ENCODE measurements around the gene MBOAT1.

Gene MBOAT1

DNA sequence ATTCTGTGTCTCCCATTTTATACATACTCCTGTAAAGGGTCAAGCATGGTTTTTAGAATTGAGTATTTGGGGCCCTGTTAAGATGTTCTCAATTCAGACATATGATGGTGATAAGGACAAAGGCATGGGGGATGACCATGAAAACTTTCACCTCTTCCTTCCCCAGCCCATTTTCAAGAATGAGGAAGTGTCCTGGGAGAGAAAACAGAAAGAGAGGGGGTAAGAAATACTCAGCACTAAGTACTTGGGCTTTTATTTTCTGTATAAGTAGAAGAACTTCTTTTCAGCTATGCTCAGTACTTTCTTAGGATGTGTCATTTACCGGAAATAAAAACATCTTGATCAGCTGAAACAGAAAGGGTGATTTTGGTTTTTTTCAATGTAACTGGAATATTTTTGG is 10.9 kb upstream of the MBOAT1 start:
- no peak for DNase-seq (ENCODE audit: low read depth)
- H3K4me3 ChIP-seq (ENCODE audit: low read depth, low read length), result no peak overlapping the region
- TF ChIP-seq, protein P1, sequence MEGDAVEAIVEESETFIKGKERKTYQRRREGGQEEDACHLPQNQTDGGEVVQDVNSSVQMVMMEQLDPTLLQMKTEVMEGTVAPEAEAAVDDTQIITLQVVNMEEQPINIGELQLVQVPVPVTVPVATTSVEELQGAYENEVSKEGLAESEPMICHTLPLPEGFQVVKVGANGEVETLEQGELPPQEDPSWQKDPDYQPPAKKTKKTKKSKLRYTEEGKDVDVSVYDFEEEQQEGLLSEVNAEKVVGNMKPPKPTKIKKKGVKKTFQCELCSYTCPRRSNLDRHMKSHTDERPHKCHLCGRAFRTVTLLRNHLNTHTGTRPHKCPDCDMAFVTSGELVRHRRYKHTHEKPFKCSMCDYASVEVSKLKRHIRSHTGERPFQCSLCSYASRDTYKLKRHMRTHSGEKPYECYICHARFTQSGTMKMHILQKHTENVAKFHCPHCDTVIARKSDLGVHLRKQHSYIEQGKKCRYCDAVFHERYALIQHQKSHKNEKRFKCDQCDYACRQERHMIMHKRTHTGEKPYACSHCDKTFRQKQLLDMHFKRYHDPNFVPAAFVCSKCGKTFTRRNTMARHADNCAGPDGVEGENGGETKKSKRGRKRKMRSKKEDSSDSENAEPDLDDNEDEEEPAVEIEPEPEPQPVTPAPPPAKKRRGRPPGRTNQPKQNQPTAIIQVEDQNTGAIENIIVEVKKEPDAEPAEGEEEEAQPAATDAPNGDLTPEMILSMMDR (IDR thresholded peaks at IDR 0.05; ENCODE audit: low read depth, low read length, missing control alignments), result no peak

DNA sequence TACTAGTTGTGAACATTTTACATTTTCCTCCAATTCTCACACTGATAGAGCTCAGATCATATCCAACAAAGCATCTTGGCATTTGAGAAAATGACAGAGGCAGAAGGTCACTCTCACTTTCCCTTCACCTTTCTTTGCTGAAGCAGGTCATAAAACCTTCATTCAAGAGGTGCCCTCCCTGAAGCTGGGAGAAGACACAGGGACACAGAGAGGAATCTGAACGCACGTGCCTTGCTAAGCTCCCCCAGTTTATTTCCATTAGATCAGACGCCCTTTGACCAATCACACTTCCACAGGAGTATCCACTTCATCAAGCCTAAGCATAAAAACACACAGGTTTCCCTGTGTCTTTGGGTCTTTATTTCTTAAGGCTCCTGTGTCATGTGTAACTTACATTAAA is 9.2 kb upstream of the MBOAT1 start:
- no peak overlapping the region for H3K4me3 ChIP-seq (ENCODE audit: low read depth, low read length)
- no peak for DNase-seq (ENCODE audit: low read depth)
- TF ChIP-seq, protein P1 (IDR thresholded peaks at IDR 0.05; ENCODE audit: low read depth, low read length, missing control alignments), result no peak

DNA sequence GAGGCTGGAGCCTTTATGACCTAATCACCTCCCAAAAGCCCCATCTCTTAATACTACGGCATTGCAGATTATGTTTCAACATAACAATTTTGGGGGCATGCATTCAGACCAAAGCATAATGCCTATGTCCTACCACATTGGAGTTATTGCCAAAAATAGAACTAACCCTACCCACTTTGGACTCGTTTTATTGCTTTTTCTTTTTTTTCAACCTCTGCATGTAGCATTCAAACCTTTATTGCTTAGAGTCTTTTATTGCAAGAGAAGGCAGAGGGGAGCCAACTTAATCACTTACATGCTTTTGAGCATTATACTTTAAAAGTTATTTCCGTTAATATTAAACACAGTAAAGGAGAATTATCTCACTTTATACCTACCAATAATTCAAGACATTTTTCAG is 8.1 kb upstream of the MBOAT1 start:
- TF ChIP-seq, protein P1 (IDR thresholded peaks at IDR 0.05; ENCODE audit: low read depth, low read length, missing control alignments), result no peak
- no peak overlapping the region for H3K4me3 ChIP-seq (ENCODE audit: low read depth, low read length)
- no peak for DNase-seq (ENCODE audit: low read depth)

DNA sequence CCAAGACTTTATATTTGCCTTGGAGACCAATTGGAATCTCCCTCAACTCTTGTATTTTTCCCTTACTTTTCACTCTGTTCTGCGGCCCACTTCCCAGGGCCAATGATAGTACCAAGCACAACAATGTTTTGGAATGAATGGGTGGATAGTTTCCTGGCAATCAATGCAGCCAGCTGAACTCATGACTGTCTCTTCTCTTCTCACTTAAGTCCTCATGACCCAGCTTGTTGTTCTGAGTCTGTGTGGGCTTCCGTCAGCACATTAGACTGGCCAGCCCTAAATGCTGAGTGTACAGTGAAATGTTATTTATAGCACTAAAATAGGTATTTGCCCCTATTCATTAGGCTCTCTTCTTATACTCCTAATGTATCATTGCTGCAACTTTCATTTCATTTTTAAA is 5.6 kb upstream of the MBOAT1 start:
- H3K4me3 ChIP-seq (ENCODE audit: low read depth, low read length), result no peak overlapping the region
- no peak for DNase-seq (ENCODE audit: low read depth)
- TF ChIP-seq, protein P1 (IDR thresholded peaks at IDR 0.05; ENCODE audit: low read depth, low read length, missing control alignments), result no peak

DNA sequence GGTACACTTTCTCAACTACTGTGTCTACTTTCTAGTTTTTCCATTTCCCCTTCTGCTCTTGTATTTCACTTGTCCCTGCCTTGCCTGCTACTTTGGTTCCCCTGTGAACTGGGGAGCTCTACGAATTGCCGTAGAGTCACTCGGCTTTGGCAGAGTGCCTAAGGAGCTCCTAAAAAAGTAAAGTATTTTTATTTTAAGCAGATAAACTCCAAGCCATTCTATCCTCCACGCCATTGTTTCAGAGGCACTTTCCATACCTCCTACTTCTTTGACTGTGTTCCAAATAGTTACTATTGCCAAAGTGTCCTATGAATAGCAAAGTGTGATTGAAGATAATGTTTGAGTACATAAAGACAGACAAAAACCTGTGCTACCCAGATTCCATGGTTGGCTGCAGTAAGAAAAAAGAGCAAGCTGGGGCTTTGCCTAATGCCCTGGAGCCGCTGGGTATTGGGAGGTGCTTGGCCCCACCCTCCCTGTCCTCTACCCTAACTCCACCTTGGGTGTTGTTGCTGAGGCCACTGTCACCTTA is 5.1 kb upstream of the MBOAT1 start:
- no peak for DNase-seq (ENCODE audit: low read depth)
- H3K4me3 ChIP-seq (ENCODE audit: low read depth, low read length), result no peak overlapping the region
- TF ChIP-seq, protein P1 (IDR thresholded peaks at IDR 0.05; ENCODE audit: low read depth, low read length, missing control alignments), result no peak

DNA sequence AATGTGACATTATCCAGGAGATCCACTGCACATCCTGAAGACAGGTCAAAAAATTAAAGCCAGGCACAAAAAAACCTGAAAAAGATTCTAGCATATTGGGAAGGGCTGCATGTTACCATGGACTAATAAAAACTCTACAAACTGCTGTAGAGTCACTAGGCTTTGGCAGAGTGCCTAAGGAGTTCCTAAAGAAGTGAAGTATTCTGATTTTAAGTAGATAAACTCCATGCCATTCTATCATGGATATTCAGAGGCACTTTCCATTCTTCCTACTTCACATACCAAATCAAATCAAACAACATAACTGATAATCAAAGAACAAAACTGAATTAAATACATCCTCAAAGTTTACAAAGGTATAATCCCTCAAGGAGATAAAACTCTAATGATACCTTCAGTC is 3.0 kb upstream of the MBOAT1 start:
- DNase-seq (ENCODE audit: low read depth), result no peak
- H3K4me3 ChIP-seq (ENCODE audit: low read depth, low read length), result no peak overlapping the region
- TF ChIP-seq, protein P1 (IDR thresholded peaks at IDR 0.05; ENCODE audit: low read depth, low read length, missing control alignments), result no peak

DNA sequence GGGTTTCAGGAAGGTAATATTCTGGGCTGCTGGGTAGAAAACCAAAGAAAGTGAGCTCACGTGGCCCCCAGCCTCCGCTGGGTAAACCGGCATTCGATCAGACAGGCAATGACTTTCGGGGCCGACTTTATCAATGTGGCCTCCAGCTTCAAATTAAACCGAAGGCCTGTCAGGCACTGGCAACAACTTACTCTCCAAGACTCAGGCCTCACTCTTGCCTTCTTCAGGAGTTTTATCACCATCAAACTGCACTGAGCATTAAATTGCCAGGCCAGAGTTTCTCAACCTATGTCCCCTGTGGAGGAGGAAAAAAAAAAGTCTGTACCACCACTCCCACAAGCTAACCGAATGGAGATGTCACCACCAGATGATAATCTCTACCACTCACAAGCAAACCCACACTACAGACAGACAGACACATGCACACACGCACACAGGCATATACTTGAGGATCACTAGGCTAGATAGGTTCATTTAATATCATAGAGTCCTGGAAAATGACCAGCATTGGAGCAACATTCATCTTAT is 1.1 kb upstream of the MBOAT1 start:
- no peak for DNase-seq (ENCODE audit: low read depth)
- peak overlapping the region; percentile 54 for H3K4me3 ChIP-seq (ENCODE audit: low read depth, low read length)

More for the DNA sequence above, 1.1 kb upstream of the MBOAT1 start:
- TF ChIP-seq, protein P1 (IDR thresholded peaks at IDR 0.05; ENCODE audit: low read depth, low read length, missing control alignments), result no peak

All from GM12864 (cell line).